ENCODE data around the gene SMARCA4.
"Not testable (repeated sequence)": the region's sequence is repeated elsewhere in the genome, so short reads cannot be mapped to it uniquely, and the experiment has no call there.

GRCh38 chr19:10943412-10943811 lies 17.4 kb upstream of the SMARCA4 start:
- TF ChIP-seq CTCF (conservative IDR thresholded peaks at IDR 0.05); ZFX (IDR thresholded peaks at IDR 0.05): not testable (repeated sequence)

All from C4-2B (cell line).